ENCODE measurements around the gene SMIM38.

SMIM38 gene

DNA sequence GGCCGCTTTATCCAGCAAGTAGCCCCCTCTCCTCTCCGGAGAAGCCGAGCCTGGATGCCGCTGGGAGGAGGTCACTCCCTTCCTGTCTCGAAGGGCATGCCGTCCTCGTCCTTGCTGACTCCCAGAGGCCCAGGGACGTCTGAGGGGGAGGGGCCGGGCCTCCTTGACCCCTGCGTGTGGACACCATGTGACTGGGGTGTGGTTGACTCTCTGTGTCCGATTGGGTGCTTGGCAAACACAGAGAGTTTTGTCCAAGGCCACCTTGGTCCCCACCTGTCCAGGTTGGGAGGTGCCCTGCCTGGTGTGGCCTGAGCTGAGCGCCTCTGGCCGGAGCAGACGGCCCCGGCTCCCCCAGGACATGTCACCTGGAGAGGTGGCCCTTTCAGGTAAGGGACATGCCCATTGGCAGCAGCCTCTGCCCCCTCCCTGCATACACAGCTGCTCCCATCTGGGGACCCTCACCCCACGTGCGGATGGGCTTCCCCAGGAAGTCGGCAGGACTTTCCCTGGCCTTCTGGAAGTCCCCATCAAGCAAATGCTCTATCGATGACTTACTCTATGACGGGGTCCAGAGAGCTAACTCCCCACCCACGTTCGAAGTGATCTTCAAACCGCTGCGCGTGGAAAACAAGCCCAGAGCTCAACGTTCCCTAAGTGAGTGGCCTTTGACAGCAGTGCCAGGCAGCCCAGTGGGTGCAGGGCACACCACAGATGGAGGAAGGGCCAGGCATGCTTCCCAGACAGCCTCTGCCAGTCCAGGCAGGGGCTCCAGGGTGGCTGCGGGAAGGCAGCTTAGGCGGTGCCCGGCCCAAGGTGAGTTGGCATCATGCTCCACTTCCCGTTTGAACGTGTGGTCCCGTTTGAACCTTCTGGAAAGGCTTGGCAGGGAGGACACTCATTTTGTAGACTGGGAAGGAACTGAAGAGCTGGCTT is at the start of gene SMIM38:
TSS of gene SMIM38 (plus strand) at position 634 of the 933 bp plus-strand sequence. CDS start 1,912 bp downstream, outside the sequence.
- TF ChIP-seq GATA3 (IDR thresholded peaks at IDR 0.05; ENCODE audit: low read depth, low read length): no peak
- no peak for TF ChIP-seq GATA2 (IDR thresholded peaks at IDR 0.05; ENCODE audit: low read depth, low read length)

DNA sequence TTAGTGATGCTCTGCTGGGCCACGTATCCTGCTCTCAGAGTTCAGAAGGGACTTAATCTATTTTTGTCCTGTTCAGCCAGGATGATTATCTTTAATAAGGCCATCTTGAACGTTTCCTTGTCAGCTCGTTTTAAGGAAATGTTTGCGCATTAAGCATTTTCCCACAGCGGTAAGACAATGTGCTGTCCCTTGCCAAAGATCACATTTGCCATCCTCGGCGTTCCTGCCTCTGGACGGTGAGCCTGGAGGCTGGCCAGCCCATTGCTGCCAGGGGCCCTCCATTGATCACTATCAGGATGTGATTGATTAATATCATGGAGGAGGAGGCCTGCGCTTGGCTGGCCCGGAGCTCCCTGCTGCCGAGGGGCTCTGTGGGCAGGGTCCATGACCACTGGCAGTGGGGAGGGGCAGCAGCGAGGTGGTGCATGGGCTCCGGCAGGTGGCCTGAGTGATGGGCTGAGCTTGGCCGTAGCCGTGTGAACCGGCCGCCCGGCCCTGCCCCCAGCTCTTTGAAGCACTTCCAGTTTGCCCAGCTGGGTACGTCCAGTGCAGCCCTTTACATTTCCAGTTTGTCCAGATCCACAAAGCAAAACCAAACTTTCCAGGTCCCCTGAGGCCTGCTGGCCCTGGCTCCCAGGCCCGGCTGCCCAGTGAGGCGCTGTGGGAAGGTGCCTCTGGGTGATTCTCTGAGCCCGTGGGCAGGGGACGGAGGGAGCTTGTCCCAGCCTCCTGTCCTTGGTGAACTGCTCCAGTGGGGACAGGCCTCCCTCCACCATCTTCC is 49.5 kb upstream of the SMIM38 start:
- peak; percentile 97 for TF ChIP-seq GATA2 (IDR thresholded peaks at IDR 0.05; ENCODE audit: low read depth, low read length)
- TF ChIP-seq GATA3 (IDR thresholded peaks at IDR 0.05; ENCODE audit: low read depth, low read length): no peak

GRCh38 chr11:69107413-69107812 is 48.3 kb upstream of the SMIM38 start:
- no peak for TF ChIP-seq GATA2 (IDR thresholded peaks at IDR 0.05; ENCODE audit: low read depth, low read length)
- no peak for TF ChIP-seq GATA3 (IDR thresholded peaks at IDR 0.05; ENCODE audit: low read depth, low read length)

DNA sequence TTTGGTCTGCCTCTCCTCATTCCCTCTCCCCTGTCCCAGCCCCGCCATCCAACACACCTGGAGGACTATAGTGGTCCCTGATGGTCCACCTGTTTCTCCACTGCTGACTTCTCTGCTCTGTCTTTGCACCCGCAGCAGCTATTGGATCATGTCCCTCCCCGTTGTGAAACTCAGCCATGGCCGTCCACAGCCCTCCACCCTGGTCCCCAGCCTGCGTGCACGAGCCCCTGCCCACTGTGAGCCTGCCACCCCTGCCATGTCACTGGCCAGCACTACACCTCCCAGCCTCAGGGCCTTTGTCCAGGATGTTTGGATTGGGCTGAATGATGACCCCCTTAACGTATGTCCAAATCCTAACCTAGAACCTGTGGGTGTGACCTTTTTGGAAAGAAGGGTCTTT is 47.7 kb upstream of the SMIM38 start:
- TF ChIP-seq GATA3 (IDR thresholded peaks at IDR 0.05; ENCODE audit: low read depth, low read length) (no peak), GATA2 (IDR thresholded peaks at IDR 0.05; ENCODE audit: low read depth, low read length) (no peak)

GRCh38 chr11:69108559-69108958 is 47.2 kb upstream of the SMIM38 start:
- TF ChIP-seq GATA3 (IDR thresholded peaks at IDR 0.05; ENCODE audit: low read depth, low read length) (no peak), GATA2 (IDR thresholded peaks at IDR 0.05; ENCODE audit: low read depth, low read length) (no peak)

DNA sequence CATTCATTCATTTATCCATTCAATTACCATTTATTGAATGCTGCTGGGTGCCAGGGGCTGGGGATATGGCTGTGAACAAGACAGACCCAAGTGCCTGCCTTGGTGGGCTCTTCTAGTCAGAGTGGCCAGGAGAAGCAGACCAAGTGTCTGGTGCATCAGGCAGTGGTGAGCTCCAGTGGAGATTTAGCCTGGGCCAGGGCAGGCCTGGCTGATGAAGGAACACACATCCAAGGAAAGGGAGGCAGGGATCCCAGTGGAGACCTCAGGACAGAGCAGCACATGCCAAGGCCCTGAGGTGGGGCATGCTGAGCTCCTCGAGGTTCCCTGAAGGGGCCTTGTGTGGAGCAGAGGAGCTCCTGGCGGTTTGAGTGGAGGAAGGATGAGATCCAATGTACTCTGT is 46.6 kb upstream of the SMIM38 start:
- TF ChIP-seq GATA3 (IDR thresholded peaks at IDR 0.05; ENCODE audit: low read depth, low read length): no peak
- no peak for TF ChIP-seq GATA2 (IDR thresholded peaks at IDR 0.05; ENCODE audit: low read depth, low read length)

DNA sequence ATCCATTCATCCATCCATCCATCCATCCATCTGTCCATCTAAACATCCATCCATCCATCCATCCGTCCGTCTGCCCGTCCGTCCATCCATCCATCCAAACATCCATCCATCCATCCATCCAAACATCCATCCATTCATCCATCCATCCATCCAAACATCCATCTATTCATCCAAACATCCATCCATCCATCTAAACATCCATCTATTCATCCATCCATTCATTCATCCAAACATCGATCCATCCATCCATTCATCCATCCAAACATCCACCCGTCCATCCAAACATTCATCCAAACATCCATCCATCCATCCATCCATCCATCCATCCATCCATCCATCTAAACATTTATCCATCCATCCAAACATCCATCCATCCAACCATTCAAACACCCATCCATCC is 45.3 kb upstream of the SMIM38 start:
- TF ChIP-seq GATA3 (IDR thresholded peaks at IDR 0.05; ENCODE audit: low read depth, low read length) (no peak), GATA2 (IDR thresholded peaks at IDR 0.05; ENCODE audit: low read depth, low read length) (no peak)

DNA sequence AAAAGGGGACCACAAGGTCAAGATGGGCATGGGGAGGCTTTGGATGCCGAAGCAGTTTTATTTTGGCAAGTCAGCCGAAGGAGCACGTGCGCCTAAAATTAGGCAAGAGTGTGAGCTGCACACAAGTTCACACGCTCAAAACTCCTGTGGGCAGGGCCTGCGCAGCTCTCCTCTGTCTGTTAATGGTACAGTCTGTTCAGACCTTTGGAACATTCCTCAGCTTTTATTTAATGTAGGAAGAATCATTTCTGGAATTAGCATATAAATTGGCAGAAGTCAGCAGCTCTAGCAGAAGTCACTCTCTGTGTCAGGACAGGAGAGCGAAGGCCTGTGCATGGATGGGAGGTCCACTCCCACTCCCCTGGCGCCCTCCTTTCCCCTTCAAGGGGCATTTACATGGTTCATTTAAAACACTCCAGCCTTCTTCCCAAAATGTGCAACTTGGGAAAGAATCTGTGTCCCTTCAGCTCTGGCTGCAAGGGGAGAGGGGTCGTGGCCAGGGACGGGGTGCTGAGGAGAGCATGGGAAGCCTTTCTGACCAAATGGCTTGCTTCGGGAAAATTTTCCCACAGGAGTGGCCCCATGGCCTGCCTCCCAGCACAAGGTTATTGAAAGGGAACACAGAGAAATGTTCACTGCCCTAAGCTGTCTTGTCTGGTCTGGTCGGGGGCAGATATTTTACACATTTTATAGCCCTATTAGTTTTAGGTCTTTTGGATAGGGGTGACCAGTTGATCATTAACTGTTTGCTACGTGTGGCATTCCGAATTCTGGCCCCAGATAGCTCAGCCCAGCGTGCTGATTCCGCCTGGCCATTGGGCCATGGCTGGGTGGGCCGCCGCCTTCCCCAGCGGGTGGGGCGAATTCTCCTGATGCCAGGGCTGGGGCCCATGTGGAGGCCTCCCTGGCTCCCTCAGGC is 43.9 kb upstream of the SMIM38 start:
- no peak for TF ChIP-seq GATA3 (IDR thresholded peaks at IDR 0.05; ENCODE audit: low read depth, low read length)
- no peak for TF ChIP-seq GATA2 (IDR thresholded peaks at IDR 0.05; ENCODE audit: low read depth, low read length)

GRCh38 chr11:69113226-69113625 is 42.5 kb upstream of the SMIM38 start:
- no peak for TF ChIP-seq GATA2 (IDR thresholded peaks at IDR 0.05; ENCODE audit: low read depth, low read length)
- TF ChIP-seq GATA3 (IDR thresholded peaks at IDR 0.05; ENCODE audit: low read depth, low read length): no peak

- TF ChIP-seq GATA2 (IDR thresholded peaks at IDR 0.05; ENCODE audit: low read depth, low read length): no peak
- TF ChIP-seq GATA3 (IDR thresholded peaks at IDR 0.05; ENCODE audit: low read depth, low read length): no peak
Observed at GRCh38 chr11:69113646-69114340, 41.9 kb upstream of the SMIM38 start.

DNA sequence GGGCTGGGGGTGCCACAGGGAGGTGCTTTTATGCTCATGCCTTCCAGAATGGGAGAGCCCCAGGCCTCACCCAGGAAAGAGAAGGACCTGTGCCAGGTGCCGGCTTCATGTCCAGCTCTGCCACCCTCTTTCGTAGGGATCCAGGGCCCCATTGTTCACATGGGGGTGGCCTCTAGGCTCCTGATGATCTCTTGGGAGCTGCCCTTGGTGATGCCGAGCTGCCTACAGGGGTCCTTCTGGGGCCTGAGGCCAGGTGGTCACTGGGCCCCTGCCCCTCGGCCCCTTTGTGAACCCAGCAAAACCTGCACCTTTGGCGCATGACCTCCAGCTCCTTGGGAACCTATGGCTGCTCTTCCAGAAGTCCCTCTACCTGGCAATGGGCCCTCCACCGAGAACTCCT is 41.4 kb upstream of the SMIM38 start:
- TF ChIP-seq GATA2 (IDR thresholded peaks at IDR 0.05; ENCODE audit: low read depth, low read length) (no peak), GATA3 (IDR thresholded peaks at IDR 0.05; ENCODE audit: low read depth, low read length) (no peak)

DNA sequence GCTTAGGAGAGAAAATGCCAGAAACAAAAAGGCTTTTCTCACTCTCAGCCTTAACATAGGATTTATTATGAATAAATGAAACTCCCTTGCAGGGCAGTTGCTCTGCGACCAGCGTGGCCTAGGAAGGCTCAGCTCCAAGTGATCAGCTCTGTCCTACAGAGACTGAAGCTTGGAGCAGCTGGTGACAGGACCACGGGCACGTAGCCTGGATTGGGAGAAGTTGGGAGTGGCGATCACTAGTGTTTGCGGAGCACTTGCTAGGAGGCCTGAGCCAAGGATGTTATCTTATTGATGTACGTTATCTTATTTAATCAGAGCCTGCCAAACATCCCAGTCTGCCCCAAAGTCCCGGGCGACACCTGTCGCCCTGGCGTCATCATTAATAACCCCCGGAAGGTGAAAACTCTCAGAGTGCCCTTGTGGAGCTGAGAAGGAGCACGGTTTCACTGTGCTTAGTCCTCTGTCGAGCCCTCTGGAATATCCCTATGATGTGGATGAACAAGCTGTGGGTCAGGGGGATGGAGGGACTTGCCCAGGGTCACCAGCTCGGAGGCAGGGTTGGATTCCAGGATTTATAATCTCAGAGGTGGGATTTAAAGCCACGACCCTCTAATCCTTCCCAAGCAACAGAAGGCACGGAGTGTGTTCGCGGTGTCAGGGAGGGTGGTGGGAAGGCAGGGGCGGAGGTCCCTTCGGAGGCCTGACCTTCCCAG is 40.8 kb upstream of the SMIM38 start:
- TF ChIP-seq GATA2 (IDR thresholded peaks at IDR 0.05; ENCODE audit: low read depth, low read length) (no peak), GATA3 (IDR thresholded peaks at IDR 0.05; ENCODE audit: low read depth, low read length) (no peak)
